ENCODE measurements around the gene ADGRG4. TPM values are rescaled to one million over a fixed set of nuclear protein-coding genes. Genes with fewer than 3 reads are reported as not detected.

ADGRG4 gene
- total and polyA plus RNA-seq, 2 of the 8 experiments (the other 6 are each of a cell fraction or from before 2014, with no cell fraction given): not detected

DNA sequence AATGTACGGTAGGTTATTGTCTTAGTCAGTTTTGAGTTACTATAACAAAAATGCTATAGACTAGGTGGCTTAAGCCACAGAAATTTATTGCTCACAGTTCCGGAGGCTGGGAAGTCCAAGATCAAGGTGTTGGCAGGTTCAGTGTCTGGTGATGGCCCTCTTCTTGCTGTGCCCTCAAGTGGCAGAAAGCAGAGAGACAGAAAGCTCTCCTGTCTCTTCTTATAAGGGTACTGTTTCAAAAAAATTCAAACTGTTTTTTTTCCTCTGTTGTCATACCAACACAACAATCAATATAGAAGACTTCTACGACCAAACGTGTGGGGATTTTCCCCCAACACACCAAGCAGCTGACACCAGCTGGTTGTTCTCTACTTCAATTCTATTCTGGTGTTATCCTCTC is 53.4 kb downstream of the ADGRG4 start:
- Histone ChIP-seq H4K91ac (replicated peaks; ENCODE audit: insufficient read length, low read length) (no peak overlapping the region), H3K9ac (replicated peaks in 1 of 4; ENCODE audit: extremely low read depth in 1 of 4, low read depth in 3 of 4, low read length in 3 of 4) (no peak overlapping the region), H2AFZ (ENCODE audit: low read length) (no peak overlapping the region), H3K18ac (ENCODE audit: extremely low read depth, low read length) (no peak overlapping the region), H4K8ac (ENCODE audit: extremely low read depth, insufficient read depth, low read length) (no peak overlapping the region), H2BK20ac (ENCODE audit: low read length) (no peak overlapping the region), H2BK12ac (ENCODE audit: low read depth, low read length) (no peak overlapping the region), H3K4me1 (replicated peaks in 1 of 4; ENCODE audit: control insufficient read depth in 3 of 4, insufficient read depth in 4 of 4, low read length in 3 of 4) (no peaks in the 10 kb centered on the region), H3K14ac (ENCODE audit: insufficient read length) (no peak overlapping the region), H3K4me3 (ENCODE audit: extremely low read depth in 1 of 4, insufficient read depth in 2 of 4, low read depth in 3 of 4, low read length in 4 of 4) (no peak overlapping the region), H3K79me1 (ENCODE audit: low read depth, low read length) (no peaks in the 10 kb centered on the region), H2BK15ac (ENCODE audit: low read length) (no peak overlapping the region), H3K9me3 (ENCODE audit: insufficient read depth in 2 of 2, low read depth in 1 of 2, low read length in 1 of 2) (no peaks in the 10 kb centered on the region), H2BK5ac (ENCODE audit: low read depth, low read length) (no peak overlapping the region), H3K23ac (ENCODE audit: insufficient read length) (no peak overlapping the region), H3K27me3 (replicated peaks in 1 of 4; ENCODE audit: control insufficient read depth in 3 of 4, extremely low read depth in 1 of 4, insufficient read depth in 3 of 4, low read length in 3 of 4) (no peaks in the 10 kb centered on the region), H3K23me2 (ENCODE audit: low read depth, low read length) (no peaks in the 10 kb centered on the region), H2BK120ac (replicated peaks; ENCODE audit: low read depth, low read length) (no peak overlapping the region), H3K56ac (replicated peaks; ENCODE audit: insufficient read length, low read depth, low read length) (no peak overlapping the region), H3K36me3 (ENCODE audit: control insufficient read depth in 2 of 4, insufficient read depth in 4 of 4, low read length in 3 of 4) (no peaks in the 10 kb centered on the region), H3K79me2 (ENCODE audit: control insufficient read depth in 1 of 2, insufficient read depth in 2 of 2, low read length in 2 of 2) (no peaks in the 10 kb centered on the region), H3K4ac (replicated peaks; ENCODE audit: insufficient read length, low read depth, low read length) (no peak overlapping the region), H4K5ac (ENCODE audit: insufficient read length, low read depth, low read length) (no peak overlapping the region), H3K4me2 (ENCODE audit: insufficient read depth in 1 of 2, low read depth in 2 of 2, low read length in 2 of 2) (no peak overlapping the region), H2AK5ac (ENCODE audit: low read depth, low read length) (no peak overlapping the region), H4K20me1 (replicated peaks in 1 of 2; ENCODE audit: control insufficient read depth in 1 of 2, insufficient read depth in 2 of 2, low read length in 2 of 2) (no peaks in the 10 kb centered on the region), H3K27ac (ENCODE audit: low read depth, low read length) (no peak overlapping the region)
- 97% methylated on average over 4 of the region's 4 CpGs; no CpG with 5 or more reads in 1 of the 2 experiments for WGBS, 2 experiments (ENCODE audit: extremely low coverage in 1 of 2, insufficient coverage in 1 of 2, insufficient read length in 1 of 2, insufficient replicate concordance in 2 of 2, low coverage in 1 of 2, low lambda C conversion rate in 2 of 2, missing lambda C conversion rate in 1 of 2)
- FAIRE-seq (no peak), DNase-seq (ENCODE audit: low read depth in 1 of 2, low spot score in 2 of 2) (no peak)
- CTCF ChIA-PET (ENCODE audit: partially characterized antibody): interaction anchor here (0.7 kb wide), 1 partner anchor 17 kb away, joined by 3 read pairs; no protein-coding TSS in a partner anchor
- POLR2A ChIA-PET (ENCODE audit: partially characterized antibody): no interaction called here
- no peak for TF ChIP-seq SIRT6 (IDR thresholded peaks at IDR 0.05; ENCODE audit: low read length)
- no peak for TF ChIP-seq SIN3A (conservative IDR thresholded peaks at IDR 0.05 in 1 of 2, IDR thresholded peaks at IDR 0.05 in 1 of 2; ENCODE audit: low read depth in 1 of 2, low read length in 2 of 2)
- TF ChIP-seq HDAC2 (IDR thresholded peaks at IDR 0.05; ENCODE audit: borderline replicate concordance in 1 of 2, low read depth in 2 of 2, low read length in 2 of 2): no peak
- no peak for TF ChIP-seq NANOG (IDR thresholded peaks at IDR 0.05; ENCODE audit: insufficient read depth, low read depth, low read length, poor library complexity, severe bottlenecking)
- TF ChIP-seq BACH1 (IDR thresholded peaks at IDR 0.05; ENCODE audit: low read length): no peak
- TF ChIP-seq SP1 (IDR thresholded peaks at IDR 0.05; ENCODE audit: low read depth, low read length): no peak
- TF ChIP-seq CHD1 (IDR thresholded peaks at IDR 0.05; ENCODE audit: low read depth, low read length): no peak
- no peak for TF ChIP-seq ATF3 (IDR thresholded peaks at IDR 0.05; ENCODE audit: insufficient read depth, low read depth, low read length)
- TF ChIP-seq POU5F1 (IDR thresholded peaks at IDR 0.05; ENCODE audit: low read depth, low read length): no peak
- TF ChIP-seq CBX5 (IDR thresholded peaks at IDR 0.05; ENCODE audit: low read depth, low read length): no peak
- no peak for TF ChIP-seq CTBP2 (IDR thresholded peaks at IDR 0.05; ENCODE audit: borderline replicate concordance, insufficient read depth, insufficient read length, low read length)
- no peak for TF ChIP-seq YY1 (IDR thresholded peaks at IDR 0.05; ENCODE audit: low read depth, low read length)
- TF ChIP-seq CEBPB (IDR thresholded peaks at IDR 0.05; ENCODE audit: low read depth, low read length): no peak
- TF ChIP-seq ASH2L (IDR thresholded peaks at IDR 0.05; ENCODE audit: low read length): no peak
- TF ChIP-seq EGR1 (IDR thresholded peaks at IDR 0.05; ENCODE audit: borderline replicate concordance, low read depth, low read length): no peak
